Breast epithelium (tissue), 3 donors: Measurements from ENCODE around the gene TSN.

Experiments
- CTCF ChIP-seq, 3 donors: fragments of 450-650 bp; IDR thresholded peaks; one replicate each; pipeline ENCODE4 v1.5.1; 2016 to 2017; ENCODE audit warnings: antibody characterized with exemption in 3 of 3, mild to moderate bottlenecking in 3 of 3, moderate library complexity in 3 of 3
- POLR2A ChIP-seq: fragments of 450-650 bp; IDR thresholded peaks from one replicate; pipeline ENCODE4 v1.6.1; 2016; ENCODE audit warnings: antibody characterized with exemption, mild to moderate bottlenecking, moderate library complexity
- POLR2AphosphoS5 ChIP-seq, 3 donors: sonication (generic); formaldehyde crosslinking; IDR thresholded peaks; one replicate each; pipeline ENCODE4 v1.6.1; 2017; ENCODE audit warnings: antibody characterized with exemption in 3 of 3

- TF ChIP-seq CTCF (IDR thresholded peaks at IDR 0.05), result no peak
- no peak for TF ChIP-seq POLR2A
- TF ChIP-seq POLR2AphosphoS5 (IDR thresholded peaks at IDR 0.05), result no peak
Observed at GRCh38 chr2:121788685-121789084, 33.2 kb downstream of the TSN start.
